ENCODE measurements around the gene MPHOSPH6.
"Not testable (repeated sequence)": the region's sequence is repeated elsewhere in the genome, so short reads cannot be mapped to it uniquely, and the experiment has no call there.

Gene MPHOSPH6

GRCh38 chr16:82175627-82176026 lies 5.6 kb upstream of the MPHOSPH6 start:
- DNase-seq (ENCODE audit: low read depth in 2 of 2) = no peak

GRCh38 chr16:82167670-82168069 lies 2.4 kb downstream of the MPHOSPH6 start:
- no peak for DNase-seq (ENCODE audit: low read depth in 2 of 2)

- no peak for DNase-seq (ENCODE audit: low read depth in 2 of 2)
These were observed 9.8 kb downstream of the MPHOSPH6 start for GRCh38 chr16:82160226-82160625.

- no peak for DNase-seq (ENCODE audit: low read depth in 2 of 2)
These were observed 12.2 kb downstream of the MPHOSPH6 start for GRCh38 chr16:82157836-82158235.

- DNase-seq (ENCODE audit: low read depth in 2 of 2) = no peak
These were observed 12.6 kb downstream of the MPHOSPH6 start for GRCh38 chr16:82157534-82157812.

GRCh38 chr16:82156761-82157533 lies 13.1 kb downstream of the MPHOSPH6 start:
- DNase-seq (ENCODE audit: low read depth in 2 of 2) = no peak

GRCh38 chr16:82152641-82153112 lies 17.3 kb downstream of the MPHOSPH6 start:
- DNase-seq (ENCODE audit: low read depth in 2 of 2) = no peak

GRCh38 chr16:82152196-82152595 lies 17.8 kb downstream of the MPHOSPH6 start:
- no peak for DNase-seq (ENCODE audit: low read depth in 2 of 2)

- DNase-seq (ENCODE audit: low read depth in 2 of 2) = no peak
These were observed 19.5 kb downstream of the MPHOSPH6 start for GRCh38 chr16:82150549-82150948.

- no peak for DNase-seq (ENCODE audit: low read depth in 2 of 2)
These were observed 20.5 kb downstream of the MPHOSPH6 start for GRCh38 chr16:82149536-82149935.

- DNase-seq (ENCODE audit: low read depth in 2 of 2) = no peak
These were observed 22.5 kb downstream of the MPHOSPH6 start for GRCh38 chr16:82147546-82147945.

GRCh38 chr16:82146957-82147356 lies 23.1 kb downstream of the MPHOSPH6 start:
- DNase-seq (ENCODE audit: low read depth in 2 of 2) = no peak

- no peak for DNase-seq (ENCODE audit: low read depth in 2 of 2)
These were observed 23.5 kb downstream of the MPHOSPH6 start for GRCh38 chr16:82146556-82146955.

- not testable (repeated sequence) for DNase-seq (ENCODE audit: low read depth in 2 of 2)
These were observed 30.8 kb downstream of the MPHOSPH6 start for GRCh38 chr16:82139286-82139571.

- no peak for DNase-seq (ENCODE audit: low read depth in 2 of 2)
These were observed 31.3 kb downstream of the MPHOSPH6 start for GRCh38 chr16:82138478-82139285.

GRCh38 chr16:82137822-82138167 lies 32.2 kb downstream of the MPHOSPH6 start:
- DNase-seq (ENCODE audit: low read depth in 2 of 2) = no peak

- no peak for DNase-seq (ENCODE audit: low read depth in 2 of 2)
These were observed 32.8 kb downstream of the MPHOSPH6 start for GRCh38 chr16:82136956-82137821.

GRCh38 chr16:82135844-82136243 lies 34.2 kb downstream of the MPHOSPH6 start:
- no peak for DNase-seq (ENCODE audit: low read depth in 2 of 2)

GRCh38 chr16:82134846-82135245 lies 35.2 kb downstream of the MPHOSPH6 start:
- no peak for DNase-seq (ENCODE audit: low read depth in 2 of 2)

- DNase-seq (ENCODE audit: low read depth in 2 of 2) = no peak
These were observed 36.2 kb downstream of the MPHOSPH6 start for GRCh38 chr16:82133798-82134197.

GRCh38 chr16:82129881-82130280 lies 40.1 kb downstream of the MPHOSPH6 start:
- no peak for DNase-seq (ENCODE audit: low read depth in 2 of 2)

- DNase-seq (ENCODE audit: low read depth in 2 of 2) = no peak
These were observed 45.4 kb downstream of the MPHOSPH6 start for GRCh38 chr16:82124651-82125050.

- no peak for DNase-seq (ENCODE audit: low read depth in 2 of 2)
These were observed 50.6 kb downstream of the MPHOSPH6 start for GRCh38 chr16:82119405-82119804.

Data from activated CD4-positive, alpha-beta T cell treated with anti-CD3 and anti-CD28 coated beads for 24 hours (primary cell).